ENCODE data around the gene LCMT1.

GRCh38 chr16:25148568-25149215, 37.1 kb downstream of the LCMT1 start:
- TF ChIP-seq ATF2 (CRISPR knock-in tag; IDR thresholded peaks at IDR 0.05; ENCODE audit: borderline replicate concordance, low read depth): no peak
- TF ChIP-seq, protein P1, sequence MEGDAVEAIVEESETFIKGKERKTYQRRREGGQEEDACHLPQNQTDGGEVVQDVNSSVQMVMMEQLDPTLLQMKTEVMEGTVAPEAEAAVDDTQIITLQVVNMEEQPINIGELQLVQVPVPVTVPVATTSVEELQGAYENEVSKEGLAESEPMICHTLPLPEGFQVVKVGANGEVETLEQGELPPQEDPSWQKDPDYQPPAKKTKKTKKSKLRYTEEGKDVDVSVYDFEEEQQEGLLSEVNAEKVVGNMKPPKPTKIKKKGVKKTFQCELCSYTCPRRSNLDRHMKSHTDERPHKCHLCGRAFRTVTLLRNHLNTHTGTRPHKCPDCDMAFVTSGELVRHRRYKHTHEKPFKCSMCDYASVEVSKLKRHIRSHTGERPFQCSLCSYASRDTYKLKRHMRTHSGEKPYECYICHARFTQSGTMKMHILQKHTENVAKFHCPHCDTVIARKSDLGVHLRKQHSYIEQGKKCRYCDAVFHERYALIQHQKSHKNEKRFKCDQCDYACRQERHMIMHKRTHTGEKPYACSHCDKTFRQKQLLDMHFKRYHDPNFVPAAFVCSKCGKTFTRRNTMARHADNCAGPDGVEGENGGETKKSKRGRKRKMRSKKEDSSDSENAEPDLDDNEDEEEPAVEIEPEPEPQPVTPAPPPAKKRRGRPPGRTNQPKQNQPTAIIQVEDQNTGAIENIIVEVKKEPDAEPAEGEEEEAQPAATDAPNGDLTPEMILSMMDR (IDR thresholded peaks at IDR 0.05): no peak
- TF ChIP-seq RELA (CRISPR knock-in tag; IDR thresholded peaks at IDR 0.05; ENCODE audit: borderline replicate concordance): no peak
- no peak for TF ChIP-seq HMGXB4 (CRISPR knock-in tag; IDR thresholded peaks at IDR 0.05)
- TF ChIP-seq, protein P2, sequence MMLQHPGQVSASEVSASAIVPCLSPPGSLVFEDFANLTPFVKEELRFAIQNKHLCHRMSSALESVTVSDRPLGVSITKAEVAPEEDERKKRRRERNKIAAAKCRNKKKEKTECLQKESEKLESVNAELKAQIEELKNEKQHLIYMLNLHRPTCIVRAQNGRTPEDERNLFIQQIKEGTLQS (CRISPR knock-in tag; conservative IDR thresholded peaks at IDR 0.05): no peak
- TF ChIP-seq ZNF232 (CRISPR knock-in tag; IDR thresholded peaks at IDR 0.05): no peak
- no peak for TF ChIP-seq ETV6 (CRISPR knock-in tag; IDR thresholded peaks at IDR 0.05)
- no peak for TF ChIP-seq NFYB (CRISPR knock-in tag; conservative IDR thresholded peaks at IDR 0.05; ENCODE audit: low read depth)
- TF ChIP-seq MAX (CRISPR knock-in tag; IDR thresholded peaks at IDR 0.05): no peak
- TF ChIP-seq ATF1 (CRISPR knock-in tag; IDR thresholded peaks at IDR 0.05): no peak
- no peak for TF ChIP-seq USF2 (CRISPR knock-in tag; IDR thresholded peaks at IDR 0.05)
- no peak for TF ChIP-seq FOXK1 (CRISPR knock-in tag; IDR thresholded peaks at IDR 0.05)
